Measurements from ENCODE around the gene WNT7B.

- TF ChIP-seq CTCF (IDR thresholded peaks at IDR 0.05; ENCODE audit: low read depth, low read length, poor library complexity, severe bottlenecking) (no peak), EZH2phosphoT487 (IDR thresholded peaks at IDR 0.05; ENCODE audit: borderline replicate concordance, low read length) (no peak)
Measured at GRCh38 chr22:46025973-46026898, 49.3 kb upstream of the WNT7B start.
